Left colon (tissue), 2 donors: Measurements from ENCODE around the gene SMTNL1. TPM values are rescaled to one million over a fixed set of nuclear protein-coding genes. Genes with fewer than 3 reads are reported as not detected.
"Not testable (repeated sequence)": the region's sequence is repeated elsewhere in the genome, so short reads cannot be mapped to it uniquely, and the experiment has no call there.

Experiments used
- ATAC-seq: fragments of 200-7000 bp; cut with Tn5 transposase; one replicate; pipeline ENCODE4 v1.9.1; 2020; ENCODE audit warnings: mild to moderate bottlenecking, moderate library complexity
- DNase-seq, 2 donors: peaks; one replicate each; pipeline ENCODE4 v3.0.0-alpha.2; 2020
- intact Hi-C, 2 donors: fragments of 100-400 bp; cut with DNase I in 1 of 2; cut with micrococcal nuclease in 1 of 2; formaldehyde crosslinking; loops; one replicate each; pipeline versions ENCODE4 v1.11.2 to v1.14.0; 2022; cut with DNase I, micrococcal nuclease
- total RNA-seq, 2 donors: library from RNA; stranded (reverse); fragmentation: NEBNext Ultra II Directional; extraction: Animal tissue kit (Norgen Biotek cat#: 25700); gene quantifications; one replicate each; pipeline ENCODE4 v1.2.1, GENCODE V29; 2021
- donor health status: DM: no; HTN: no; CAD: no.
- donor health status: DM: yes; HTN: yes; CAD: no.

The SMTNL1 gene
- total RNA-seq, 2 donors from 2014 or later = not detected

DNA sequence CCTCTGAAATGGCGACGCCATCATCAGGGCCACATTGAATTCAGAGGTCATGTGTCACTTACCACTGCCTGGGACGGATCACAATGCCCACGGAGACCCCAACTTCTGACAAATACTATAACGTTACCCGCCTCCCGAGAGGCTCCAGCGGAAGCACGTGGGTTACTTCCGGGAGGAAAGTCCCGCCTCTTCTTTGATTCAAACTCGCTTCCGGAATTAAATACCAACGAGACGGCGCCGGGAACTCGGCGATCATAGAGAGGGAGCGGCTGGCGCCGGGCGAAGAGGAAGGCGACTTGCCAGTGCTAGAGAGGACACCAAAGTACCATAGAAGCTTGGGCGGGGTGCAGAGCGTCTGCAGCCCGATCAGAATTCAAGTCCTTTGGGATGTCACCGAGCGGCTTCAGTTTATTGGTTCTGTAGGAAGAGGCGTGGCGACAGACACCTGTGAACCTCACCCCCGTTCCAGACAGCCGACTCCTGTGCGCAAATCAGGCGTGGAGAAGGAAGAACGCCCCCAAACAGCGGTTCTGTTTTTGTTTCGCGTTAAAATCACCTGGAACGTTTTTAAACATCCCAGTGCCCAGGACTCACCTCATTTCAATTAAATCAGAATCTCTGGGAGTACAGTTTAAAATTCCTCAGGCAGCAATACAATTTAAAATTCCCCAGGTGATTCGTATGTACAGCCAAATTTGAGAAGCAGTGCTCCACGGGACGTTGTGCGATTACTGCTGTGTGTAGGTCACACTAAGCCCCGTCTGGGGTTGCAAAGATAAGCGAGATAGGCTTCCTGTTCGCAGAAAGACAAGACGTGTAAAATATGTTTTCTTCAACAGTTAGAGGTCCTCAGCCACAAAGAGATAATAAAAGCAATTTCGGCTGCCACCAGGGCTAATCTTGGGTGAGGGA lies 6.5 kb upstream of the SMTNL1 start, which contains the start of gene TIMM10:
Gene TIMM10, minus strand, starts transcription at position 159 of the 912 bp plus-strand sequence. CDS start 565 bp downstream, outside the sequence.
- peak; percentile 95 to 98 for DNase-seq
- intact Hi-C loops = no loop called here
- peak; percentile 96 for ATAC-seq

DNA sequence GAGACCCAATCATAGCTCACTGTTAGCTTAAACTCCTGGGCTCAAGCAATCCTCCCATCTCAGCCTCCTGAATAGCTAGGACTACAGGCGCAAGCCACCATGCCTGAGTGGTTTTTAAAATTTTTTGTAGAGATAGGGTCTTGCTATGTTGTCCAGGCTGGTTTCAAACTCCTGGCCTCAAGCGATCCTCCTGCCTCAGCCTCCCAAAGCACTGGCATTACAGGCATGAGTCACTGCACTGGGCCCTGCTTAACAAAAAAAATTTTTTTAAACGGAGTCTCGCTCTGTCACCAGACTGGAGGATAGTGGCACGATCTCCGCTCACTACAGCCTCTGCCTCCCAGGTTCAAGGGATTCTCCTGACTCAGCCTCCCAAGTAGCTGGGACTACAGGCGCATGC lies 2.9 kb upstream of the SMTNL1 start:
- intact Hi-C loops, DNase-seq, ATAC-seq: not testable (repeated sequence)

DNA sequence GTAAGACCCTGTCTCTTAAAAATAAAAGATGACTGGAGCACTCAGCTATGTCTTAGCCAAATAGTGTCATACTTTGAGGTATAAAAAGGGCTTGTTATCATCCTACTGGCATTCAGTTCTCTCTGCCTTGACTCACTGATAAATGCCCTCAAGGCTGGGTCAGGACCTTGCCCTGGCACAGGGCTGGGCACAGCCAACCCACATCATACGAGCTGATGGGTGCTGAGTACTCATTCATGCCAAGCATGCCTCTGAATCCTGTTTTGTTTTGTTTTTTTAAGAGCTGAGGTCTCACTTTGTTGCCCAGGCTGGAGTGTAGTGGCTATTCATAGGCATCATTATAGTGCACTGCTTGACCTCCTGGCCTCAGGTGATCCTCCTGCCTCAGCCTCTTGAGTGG lies 1.9 kb downstream of the SMTNL1 start:
- DNase-seq = no peak
- intact Hi-C loops = no loop called here
- no peak for ATAC-seq

DNA sequence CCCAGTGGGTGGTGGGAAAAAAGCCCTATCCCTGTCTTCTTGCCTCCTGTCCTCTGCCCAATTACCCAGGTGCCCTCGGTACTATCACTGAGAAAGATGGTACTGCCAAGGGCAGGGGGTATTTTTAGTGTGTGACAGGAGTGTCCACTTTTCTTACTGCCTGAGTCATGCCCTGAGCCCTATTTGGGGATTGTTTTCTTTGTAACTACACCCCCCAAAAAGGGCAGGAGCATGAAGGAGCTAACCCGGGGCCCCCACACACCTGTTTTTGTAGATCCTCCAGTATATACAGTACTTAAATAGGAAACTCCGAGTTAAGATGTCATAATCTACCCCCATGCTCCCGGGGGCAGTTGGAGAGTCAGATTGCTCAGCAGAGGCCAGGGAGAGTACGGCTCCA lies 3.8 kb downstream of the SMTNL1 start:
- no peak for ATAC-seq
- intact Hi-C loops = no loop called here
- no peak for DNase-seq

DNA sequence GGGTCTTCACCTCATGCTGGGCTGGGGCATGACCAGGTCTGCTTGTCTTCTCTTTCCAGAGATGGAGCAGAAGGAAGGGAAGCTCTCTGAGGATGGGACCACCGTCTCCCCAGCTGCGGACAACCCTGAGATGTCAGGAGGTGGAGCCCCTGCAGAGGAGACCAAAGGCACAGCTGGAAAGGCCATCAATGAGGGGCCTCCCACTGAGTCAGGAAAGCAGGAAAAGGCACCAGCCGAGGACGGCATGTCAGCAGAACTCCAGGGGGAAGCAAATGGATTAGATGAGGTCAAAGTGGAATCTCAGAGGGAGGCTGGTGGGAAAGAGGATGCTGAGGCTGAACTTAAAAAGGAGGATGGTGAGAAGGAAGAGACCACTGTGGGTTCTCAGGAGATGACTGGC lies 5.2 kb downstream of the SMTNL1 start:
- intact Hi-C loops = no loop called here
- ATAC-seq = no peak
- no peak for DNase-seq

DNA sequence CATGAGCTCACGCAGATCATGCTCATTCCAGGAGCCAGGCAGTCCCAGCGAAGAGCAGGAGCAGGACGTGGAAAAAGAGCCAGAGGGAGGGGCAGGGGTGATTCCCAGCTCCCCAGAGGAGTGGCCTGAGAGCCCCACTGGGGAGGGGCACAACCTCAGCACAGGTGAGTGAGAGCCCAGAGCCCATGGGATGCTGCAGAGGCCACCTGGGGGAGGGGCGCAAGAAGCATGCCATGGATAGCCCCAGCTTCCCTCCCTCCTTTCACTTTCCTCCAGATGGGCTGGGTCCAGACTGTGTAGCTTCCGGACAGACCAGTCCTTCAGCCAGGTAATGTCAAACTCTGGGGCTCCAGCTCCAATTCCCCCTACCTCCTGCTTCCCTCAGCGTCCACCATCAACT lies 6.2 kb downstream of the SMTNL1 start:
- no peak for DNase-seq
- intact Hi-C loops = no loop called here
- ATAC-seq = peak; percentile 30

DNA sequence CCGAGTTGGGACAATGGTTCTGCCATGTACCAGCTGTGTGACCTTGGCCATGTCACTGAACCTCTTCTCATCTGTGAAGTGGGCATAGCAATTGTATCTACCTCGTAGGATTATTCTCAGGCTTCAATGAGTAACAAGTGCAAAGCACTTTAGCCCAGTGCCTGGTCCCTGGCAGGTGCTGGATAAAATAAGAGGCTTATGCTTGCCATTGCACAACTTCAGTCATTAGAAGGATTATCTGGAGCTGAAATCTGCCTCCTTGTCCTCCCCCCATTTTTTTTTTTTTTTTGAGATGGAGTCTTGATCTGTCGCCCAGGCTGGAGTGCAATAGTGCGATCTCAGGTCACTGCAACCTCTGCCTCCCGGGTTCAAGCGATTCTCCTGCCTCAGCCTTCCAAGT lies 7.2 kb downstream of the SMTNL1 start:
- DNase-seq = no peak
- ATAC-seq = no peak
- intact Hi-C loops = no loop called here

DNA sequence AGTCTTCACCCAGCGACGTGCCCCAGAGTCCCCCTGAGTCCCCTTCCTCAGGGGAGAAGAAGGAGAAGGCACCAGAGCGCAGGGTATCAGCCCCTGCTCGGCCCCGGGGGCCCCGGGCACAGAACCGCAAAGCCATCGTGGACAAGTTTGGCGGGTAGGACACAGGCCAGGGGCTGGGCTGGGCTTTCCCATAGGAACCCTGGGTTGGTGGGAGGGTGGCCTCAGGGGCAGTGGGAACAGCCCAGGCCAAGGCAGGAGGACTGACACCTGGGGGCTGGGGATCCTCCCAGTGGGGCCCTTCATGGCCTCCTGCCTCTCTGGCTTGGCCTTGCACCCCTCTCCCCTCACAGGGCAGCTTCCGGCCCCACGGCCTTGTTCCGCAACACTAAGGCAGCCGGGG lies 8.5 kb downstream of the SMTNL1 start:
- DNase-seq (no peak), ATAC-seq (no peak)
- intact Hi-C loops = no loop called here

DNA sequence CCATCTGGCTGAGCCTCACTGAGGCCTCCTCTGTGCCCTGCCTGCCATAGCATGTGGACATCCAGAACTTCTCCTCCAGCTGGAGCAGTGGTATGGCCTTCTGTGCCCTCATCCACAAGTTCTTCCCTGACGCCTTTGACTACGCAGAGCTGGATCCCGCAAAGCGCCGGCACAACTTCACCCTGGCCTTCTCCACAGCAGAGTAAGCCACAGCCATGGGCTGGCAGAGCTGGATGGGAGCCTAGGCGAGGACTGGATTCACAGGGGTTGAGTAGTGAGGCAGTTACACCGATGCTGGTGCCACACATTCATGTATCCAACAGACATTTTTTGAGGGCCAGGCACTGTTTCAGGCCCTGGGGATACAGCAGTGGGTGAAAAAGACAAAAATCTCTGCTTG lies 9.1 kb downstream of the SMTNL1 start:
- no peak for ATAC-seq
- intact Hi-C loops = no loop called here
- no peak for DNase-seq

DNA sequence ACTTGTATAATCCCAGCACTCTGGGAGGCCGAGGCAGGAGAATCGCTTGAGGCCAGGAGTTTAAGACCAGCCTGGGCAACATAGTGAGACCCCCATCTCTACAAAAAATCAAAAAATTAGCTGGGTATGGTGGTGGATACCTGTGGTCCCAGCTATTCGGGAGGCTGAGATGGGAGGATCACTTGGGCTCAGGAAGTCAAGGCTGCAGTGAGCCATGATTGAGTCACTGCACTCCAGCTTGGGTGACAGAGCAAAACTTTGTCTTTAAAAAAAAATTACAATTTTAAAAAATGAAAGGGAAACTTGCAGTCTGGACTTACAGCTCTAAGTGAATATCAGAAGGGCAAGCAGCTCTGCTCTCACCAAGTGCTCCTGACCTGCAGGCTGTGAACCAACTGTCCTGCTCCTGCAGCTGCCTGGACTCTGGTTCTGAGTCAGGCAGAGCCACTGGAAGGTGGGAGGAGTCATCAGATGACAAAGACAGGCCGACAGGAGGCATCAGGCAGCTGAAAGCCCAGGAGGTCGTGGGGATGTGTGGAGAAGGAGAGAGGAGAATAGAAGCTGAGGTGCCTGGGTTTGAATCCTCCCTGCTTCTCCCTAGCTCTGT lies 9.6 kb downstream of the SMTNL1 start:
- DNase-seq (no peak), ATAC-seq (no peak)
- intact Hi-C loops = no loop called here

DNA sequence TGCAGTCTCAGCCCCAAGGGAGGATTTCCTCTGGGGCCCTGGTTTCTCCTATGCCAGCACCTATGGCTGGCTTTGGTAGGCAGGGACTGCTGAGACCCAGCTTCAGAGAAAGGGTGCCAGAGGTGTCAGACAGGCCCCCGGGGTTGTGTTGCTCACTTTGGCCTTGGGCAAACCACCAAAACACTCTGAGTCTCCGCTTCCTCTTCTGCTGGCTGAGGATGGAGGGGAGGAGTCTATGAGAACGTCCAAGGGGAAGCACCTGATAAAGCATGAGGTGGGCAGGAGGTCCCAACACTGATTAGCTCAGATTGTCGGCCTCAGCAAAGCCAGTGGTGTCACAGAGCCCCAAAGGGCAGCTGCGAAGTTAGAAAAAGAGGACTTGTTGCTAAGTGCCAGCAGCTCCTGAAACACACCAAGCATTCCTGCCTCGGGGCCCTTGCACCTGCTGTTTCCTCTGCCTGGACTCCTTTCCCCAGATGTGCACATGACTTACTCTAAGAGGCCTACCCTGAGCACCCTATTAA lies 10.5 kb downstream of the SMTNL1 start:
- ATAC-seq (no peak), DNase-seq (no peak)
- intact Hi-C loops = no loop called here

DNA sequence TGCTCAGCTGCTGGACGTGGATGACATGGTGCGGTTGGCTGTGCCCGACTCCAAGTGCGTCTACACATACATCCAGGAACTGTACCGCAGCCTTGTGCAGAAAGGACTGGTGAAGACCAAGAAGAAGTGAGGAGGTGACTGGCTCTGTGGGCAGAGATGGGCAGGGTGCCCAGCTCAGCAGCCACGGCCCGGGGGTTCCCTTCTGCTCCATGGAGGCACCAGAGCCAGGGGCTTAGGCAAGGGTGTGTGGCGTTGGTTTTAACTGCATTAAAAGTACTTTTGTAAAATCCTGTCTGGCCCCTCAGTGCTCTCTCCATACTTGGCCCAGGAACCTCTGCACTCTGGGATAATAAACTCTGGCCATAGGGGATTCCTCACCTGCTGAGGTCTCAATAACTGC lies 12.6 kb downstream of the SMTNL1 start:
- DNase-seq = no peak
- intact Hi-C loops = no loop called here
- ATAC-seq = no peak

DNA sequence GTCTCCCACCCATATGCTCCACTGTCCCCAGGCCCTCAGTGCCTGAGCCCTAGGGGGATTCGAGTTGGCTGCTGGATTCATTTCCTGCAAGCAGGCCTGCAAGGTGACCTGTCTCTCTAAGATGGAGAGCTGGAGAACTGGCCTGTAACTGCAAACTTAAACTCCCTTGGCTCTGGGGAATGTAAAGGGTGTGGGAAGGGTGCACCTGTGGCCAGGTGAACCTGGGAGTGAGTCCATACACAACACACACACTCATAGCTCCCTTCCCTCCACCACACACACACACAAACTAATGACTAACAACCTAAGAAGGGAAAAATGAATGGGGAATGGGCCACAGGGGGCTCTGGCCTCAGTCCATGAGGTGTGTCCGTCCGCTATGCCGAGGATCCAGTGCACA lies 14.5 kb downstream of the SMTNL1 start:
- intact Hi-C loops = no loop called here
- no peak for DNase-seq
- ATAC-seq = no peak

DNA sequence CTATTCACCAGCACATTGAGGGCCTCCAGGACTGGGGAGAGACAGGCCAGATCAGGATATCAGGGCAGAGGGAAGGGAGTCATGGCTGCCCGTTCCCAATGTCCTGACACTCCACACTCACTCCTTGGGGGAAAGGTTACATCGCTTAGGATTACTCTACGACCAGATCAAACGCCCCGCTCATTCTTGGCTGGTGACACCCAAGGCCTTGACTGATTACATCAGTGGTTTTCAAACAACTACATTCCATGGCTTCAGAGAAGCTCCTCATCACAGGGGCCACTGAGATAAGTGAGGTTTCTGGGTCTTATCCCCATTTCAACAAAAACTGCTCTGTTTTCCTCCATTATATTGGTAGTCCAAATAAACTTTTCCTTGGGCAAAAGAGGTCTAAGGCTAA lies 15.1 kb downstream of the SMTNL1 start:
- intact Hi-C loops = no loop called here
- DNase-seq = no peak
- ATAC-seq = no peak

DNA sequence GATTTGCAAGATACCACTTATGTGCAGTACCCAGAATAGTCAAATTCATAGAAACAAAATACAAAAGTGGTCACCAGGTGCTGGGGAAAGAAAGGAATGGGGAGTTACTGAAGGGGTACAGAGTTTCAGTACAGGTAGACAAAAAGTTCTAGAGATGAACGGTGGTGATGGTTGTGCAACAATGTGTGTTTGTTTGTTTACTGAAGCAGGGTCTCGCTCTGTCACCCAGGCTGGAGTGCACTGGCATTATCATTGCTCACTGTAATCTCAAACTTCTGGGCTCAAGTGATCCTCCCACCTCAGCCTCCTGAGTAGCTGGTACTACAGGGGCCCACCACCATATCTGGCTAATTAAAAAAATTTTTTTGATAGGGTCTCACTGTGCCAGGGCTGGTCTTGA lies 18.0 kb downstream of the SMTNL1 start:
- ATAC-seq = no peak

DNA sequence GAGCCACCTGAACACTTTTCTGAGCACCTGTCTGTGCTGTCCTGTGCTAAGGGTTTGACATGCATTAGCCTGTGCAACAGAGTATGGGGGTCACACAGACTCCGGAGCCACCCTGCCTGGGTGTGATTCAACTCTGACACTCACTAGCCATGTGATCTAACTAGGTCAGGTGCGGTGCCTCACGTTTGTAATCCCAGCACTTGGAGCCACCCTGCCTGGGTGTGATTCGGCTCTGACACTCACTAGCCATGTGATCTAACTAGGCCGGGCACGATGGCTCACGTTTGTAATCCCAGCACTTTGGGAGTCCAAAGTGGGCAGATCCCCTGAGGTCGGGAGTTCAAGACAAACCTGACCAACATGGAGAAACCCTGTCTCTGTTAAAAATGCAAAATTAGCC lies 18.6 kb downstream of the SMTNL1 start:
- DNase-seq = no peak

More for the DNA sequence above, 18.0 kb downstream of the SMTNL1 start:
- DNase-seq = no peak
- intact Hi-C loops = no loop called here

DNA sequence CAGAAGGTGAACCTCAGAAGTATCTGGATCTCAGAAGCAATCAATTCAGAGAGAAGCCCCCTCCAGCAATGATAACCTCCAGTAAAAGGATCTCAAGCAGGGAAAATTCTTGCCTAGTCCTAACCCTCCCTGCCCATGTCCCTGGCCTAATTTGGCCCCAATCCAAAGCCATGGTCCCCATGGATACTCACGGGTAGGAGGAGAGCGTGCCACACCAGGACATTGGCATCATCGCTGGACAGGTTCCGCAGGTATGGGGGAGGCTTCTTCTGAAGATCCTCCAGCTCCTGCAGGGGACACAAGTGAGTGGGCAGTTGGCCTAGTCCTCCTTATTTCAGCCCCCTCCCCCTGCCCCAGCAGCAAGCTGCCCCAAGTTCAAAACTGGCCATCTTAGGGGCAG lies 22.8 kb downstream of the SMTNL1 start:
- DNase-seq (no peak), ATAC-seq (no peak)
- intact Hi-C loops = no loop called here

More for the DNA sequence above, 18.6 kb downstream of the SMTNL1 start:
- intact Hi-C loops = no loop called here
- no peak for ATAC-seq

DNA sequence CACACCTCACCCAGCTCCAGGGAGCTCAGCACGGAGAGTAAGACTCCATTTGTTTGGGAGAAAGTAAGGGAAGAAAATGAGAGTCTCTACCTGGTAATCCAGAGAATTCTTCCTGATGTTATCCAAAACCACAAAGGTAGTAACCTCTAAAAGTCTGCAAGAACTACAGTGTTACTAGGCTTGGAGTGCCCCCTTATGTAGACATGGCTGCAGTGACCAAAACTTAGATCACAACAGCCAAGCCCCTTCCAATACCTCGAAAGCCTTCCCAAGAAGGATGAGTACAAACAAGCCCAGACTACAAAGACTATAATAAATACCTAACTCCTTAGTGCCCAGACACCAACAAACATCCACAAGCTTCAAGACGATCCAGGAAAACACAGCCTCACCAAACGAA lies 25.2 kb downstream of the SMTNL1 start:
- intact Hi-C loops = no loop called here
- ATAC-seq (no peak), DNase-seq (no peak)

DNA sequence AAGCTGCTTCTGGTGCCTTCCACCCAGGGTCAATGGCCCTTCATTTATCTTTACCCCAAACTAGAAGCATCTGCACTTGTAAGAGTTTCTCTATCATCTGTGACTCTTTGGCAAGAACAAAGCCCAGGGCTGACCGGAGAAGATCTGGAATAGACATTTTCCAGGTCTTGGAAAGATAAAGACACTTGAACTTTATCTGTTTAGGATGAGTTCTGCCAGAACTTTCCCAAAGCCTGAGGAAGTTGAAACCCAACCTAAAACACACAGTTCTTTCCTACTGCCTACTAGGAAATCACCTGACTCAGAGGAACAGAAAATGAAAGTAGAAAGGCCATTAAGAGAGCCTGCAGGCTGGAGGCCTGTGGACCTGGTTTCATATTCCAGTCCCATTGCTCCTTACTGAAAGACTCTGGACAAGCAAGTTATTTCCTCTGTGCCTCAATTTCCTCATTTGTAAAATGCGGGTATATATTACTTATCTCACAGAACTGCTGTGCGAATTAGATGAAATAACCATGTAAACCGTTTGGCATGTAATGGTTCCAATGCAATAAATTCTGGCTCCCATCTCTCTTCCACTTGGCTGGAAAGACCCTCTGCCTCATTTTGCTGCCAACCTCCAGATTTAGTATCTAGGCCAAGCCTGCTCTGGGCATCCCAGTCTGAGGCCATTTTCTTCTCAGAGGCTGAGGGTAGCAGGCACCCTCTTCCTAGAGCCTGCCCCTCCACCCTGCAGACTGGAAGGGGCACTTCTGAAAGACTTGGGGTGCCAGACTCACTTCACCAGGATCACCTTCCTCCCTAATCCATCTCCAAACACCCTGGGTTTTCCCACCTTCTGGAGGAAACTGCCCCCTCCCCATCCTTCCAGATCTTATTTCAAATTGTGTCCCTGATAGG lies 28.9 kb downstream of the SMTNL1 start:
- DNase-seq (peak; percentile 27 to 45), ATAC-seq (peak; percentile 83)
- intact Hi-C loops = no loop called here
